Keratinocyte (primary cell): ENCODE data around the gene GRIA1. TPM values are rescaled to one million over a fixed set of nuclear protein-coding genes. Genes with fewer than 3 reads are reported as not detected.

ENCODE experiments used
- DNase-seq: peaks from one replicate; pipeline ENCODE4 v3.0.0-alpha.2; 2011; ENCODE audit warnings: low read depth, missing footprints, low spot score
- FAIRE-seq: peaks from 2 replicates; lab custom pipeline; 2011; peaks lifted over from hg19 to GRCh38; lab: Jason Lieb, UNC
- H2AFZ ChIP-seq: 2 replicates; pipeline ENCODE4 v1.6.0; 2012; ENCODE audit warnings: low read length, control low read depth, inconsistent platforms; ENCODE audit not compliant: control insufficient read depth
- H3K27ac ChIP-seq: 2 replicates; pipeline ENCODE4 v1.5.1; 2011; ENCODE audit warnings: low read length; ENCODE audit not compliant: control insufficient read depth, insufficient read depth
- H3K27me3 ChIP-seq: 3 replicates; pipeline ENCODE4 v1.6.0; 2011; ENCODE audit warnings: low read length; ENCODE audit not compliant: control insufficient read depth, insufficient read depth; ENCODE audit errors: extremely low read depth
- H3K36me3 ChIP-seq, 2 experiments: 2 replicates in 1 of 2; 3 replicates in 1 of 2; pipeline ENCODE4 v1.5.1; 2011; ENCODE audit warnings: low read length in 2 of 2, mild to moderate bottlenecking in 1 of 2; ENCODE audit not compliant: control insufficient read depth in 2 of 2, insufficient read depth in 2 of 2; ENCODE audit errors: extremely low read depth in 1 of 2
- H3K4me1 ChIP-seq: 3 replicates; pipeline ENCODE4 v1.5.1; 2011; ENCODE audit warnings: low read length; ENCODE audit not compliant: control insufficient read depth, insufficient read depth; ENCODE audit errors: extremely low read depth
- H3K4me2 ChIP-seq: 3 replicates; pipeline ENCODE4 v1.6.0; 2011; ENCODE audit warnings: low read depth, low read length; ENCODE audit not compliant: control insufficient read depth, insufficient read depth; ENCODE audit errors: extremely low read depth
- H3K4me3 ChIP-seq, 3 experiments: fragments of 200-600 bp in 1 of 3; sonication (generic) in 1 of 3; 2 replicates in 2 of 3; 3 replicates in 1 of 3; pipeline ENCODE4 v1.5.1; 2011 to 2016; ENCODE audit warnings: low read length in 3 of 3, mild to moderate bottlenecking in 3 of 3, control low read depth in 2 of 3, inconsistent platforms in 1 of 3, low read depth in 1 of 3, mixed read lengths in 1 of 3, mixed run types in 1 of 3, moderate library complexity in 1 of 3; ENCODE audit not compliant: control insufficient read depth in 2 of 3, insufficient read depth in 2 of 3; ENCODE audit errors: extremely low read depth in 1 of 3
- H3K79me2 ChIP-seq: 2 replicates; pipeline ENCODE4 v1.6.0; 2012; ENCODE audit warnings: low read length; ENCODE audit not compliant: control insufficient read depth, insufficient read depth
- H3K9ac ChIP-seq: 3 replicates; pipeline ENCODE4 v1.6.0; 2011; ENCODE audit warnings: low read length; ENCODE audit not compliant: control insufficient read depth, insufficient read depth; ENCODE audit errors: extremely low read depth
- H3K9me1 ChIP-seq: 3 replicates; pipeline ENCODE4 v1.6.0; 2011; ENCODE audit warnings: low read length; ENCODE audit not compliant: control insufficient read depth, insufficient read depth; ENCODE audit errors: extremely low read depth
- H3K9me3 ChIP-seq: 2 replicates; pipeline ENCODE4 v1.5.1; 2012; ENCODE audit warnings: low read depth, low read length; ENCODE audit not compliant: control insufficient read depth
- H4K20me1 ChIP-seq: 3 replicates; pipeline ENCODE4 v1.6.0; 2011; ENCODE audit warnings: low read length; ENCODE audit not compliant: control insufficient read depth, insufficient read depth; ENCODE audit errors: extremely low read depth
- CTCF ChIP-seq, 3 experiments: IDR thresholded peaks in 1 of 3; conservative IDR thresholded peaks in 1 of 3; optimal IDR thresholded peaks in 1 of 3; 2 replicates in 2 of 3; 3 replicates in 1 of 3; pipeline versions ENCODE3 to v1.5.1; 2011; ENCODE audit warnings: low read length in 3 of 3, mild to moderate bottlenecking in 3 of 3, moderate library complexity in 2 of 3, control low read depth in 1 of 3, inconsistent platforms in 1 of 3; ENCODE audit not compliant: insufficient read depth in 2 of 3; ENCODE audit errors: extremely low read depth in 1 of 3
- EZH2 ChIP-seq: IDR thresholded peaks from one replicate; pipeline ENCODE4 v1.6.1; 2012; ENCODE audit warnings: inconsistent platforms, mild to moderate bottlenecking, low read length, moderate library complexity
- dilution Hi-C: fragments of 300-500 bp; cut with MboI; formaldehyde crosslinking; loops from one replicate; pipeline ENCODE4 v1.7.0; 2020; ENCODE audit warnings: low sequenced_read_pairs; ENCODE audit not compliant: extremely low pct_ligation_motif_present
- polyA plus RNA-seq, 5 experiments: library from polyadenylated mRNA; depleted of rRNA in 3 of 5; stranded (reverse) in 3 of 5; stranded (forward) in 1 of 5; unstranded in 1 of 5; fragments of >200 nt; gene quantifications; 1 replicate in 1 of 5; 2 replicates in 3 of 5; 3 replicates in 1 of 5; pipeline versions ENCODE4 v1.2.1 to v1.2.3, GENCODE V29; 2011 to 2012; ENCODE audit warnings: missing spikeins in 2 of 5, low read depth in 1 of 5, low replicate concordance in 1 of 5

The GRIA1 gene
- polyA plus RNA-seq, 1 donor (not counting 4 experiments of a cell fraction or from before 2014, with no cell fraction given), result not detected

GRCh38 chr5:153543288-153543687 is 52.8 kb downstream of the GRIA1 start:
- Histone ChIP-seq H3K9me3 (no peaks in the 10 kb centered on the region), H3K9ac (no peak overlapping the region), H2AFZ (no peak overlapping the region), H3K36me3 (no peaks in the 10 kb centered on the region), H3K27me3 (no peaks in the 10 kb centered on the region), H3K4me2 (no peak overlapping the region), H3K4me3 (no peak overlapping the region), H3K4me1 (peaks cover 6% of the 10 kb centered on the region), H3K79me2 (no peaks in the 10 kb centered on the region), H4K20me1 (no peaks in the 10 kb centered on the region), H3K27ac (no peak overlapping the region), H3K9me1 (no peaks in the 10 kb centered on the region)
- TF ChIP-seq CTCF (optimal IDR thresholded peaks at IDR 0.05 in 1 of 3, IDR thresholded peaks at IDR 0.05 in 1 of 3, conservative IDR thresholded peaks at IDR 0.05 in 1 of 3; ENCODE audit: extremely low read depth in 1 of 3, insufficient read depth in 2 of 3, low read length in 3 of 3), result no peak
- TF ChIP-seq EZH2, result no peak
- FAIRE-seq (no peak), DNase-seq (no peak)
- dilution Hi-C loops, result no loop called here

DNA sequence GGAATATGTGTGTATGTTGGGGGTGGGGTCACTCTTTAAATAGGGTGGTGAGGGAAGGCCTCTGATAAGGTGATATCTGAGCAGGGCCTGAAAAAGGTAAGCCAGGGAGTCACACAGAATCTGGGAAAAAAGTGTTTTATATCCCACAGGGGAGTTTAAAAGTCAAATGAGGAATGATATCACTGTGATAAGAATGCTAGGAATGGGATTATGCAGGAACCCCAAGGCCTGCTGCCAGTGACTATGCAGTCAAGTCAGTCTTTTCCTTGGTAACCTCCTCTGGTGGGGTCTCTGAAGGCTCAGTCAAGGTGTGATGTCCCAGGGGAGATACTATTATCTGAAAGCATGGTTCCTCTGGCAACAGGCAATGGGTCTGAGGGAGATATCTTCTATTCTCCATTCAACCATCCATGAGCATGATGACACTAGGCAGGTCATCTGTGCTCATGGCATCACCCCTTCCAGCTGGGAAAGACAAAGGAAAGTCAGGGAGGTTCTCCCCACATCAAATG is 53.5 kb downstream of the GRIA1 start:
- H3K9ac ChIP-seq, result no peak overlapping the region
- no peaks in the 10 kb centered on the region for H3K9me3 ChIP-seq
- TF ChIP-seq EZH2, result no peak
- TF ChIP-seq CTCF (optimal IDR thresholded peaks at IDR 0.05 in 1 of 3, IDR thresholded peaks at IDR 0.05 in 1 of 3, conservative IDR thresholded peaks at IDR 0.05 in 1 of 3; ENCODE audit: extremely low read depth in 1 of 3, insufficient read depth in 2 of 3, low read length in 3 of 3), result no peak
- dilution Hi-C loops, result no loop called here
- no peak overlapping the region for H3K4me2 ChIP-seq
- H3K36me3 ChIP-seq, result no peaks in the 10 kb centered on the region
- no peaks in the 10 kb centered on the region for H4K20me1 ChIP-seq
- H3K27ac ChIP-seq, result no peak overlapping the region
- H3K4me3 ChIP-seq, result no peak overlapping the region
- H3K4me1 ChIP-seq, result peaks cover 6% of the 10 kb centered on the region
- DNase-seq (no peak), FAIRE-seq (no peak)
- no peaks in the 10 kb centered on the region for H3K27me3 ChIP-seq
- no peak overlapping the region for H2AFZ ChIP-seq
- no peaks in the 10 kb centered on the region for H3K79me2 ChIP-seq
- no peaks in the 10 kb centered on the region for H3K9me1 ChIP-seq
